Subcutaneous adipose tissue (tissue), 4 donors: ENCODE results near the gene TJP3. TPM values are rescaled to one million over a fixed set of nuclear protein-coding genes. Genes with fewer than 3 reads are reported as not detected.

Experiments
- CTCF ChIP-seq: fragments of 450-650 bp; IDR thresholded peaks from one replicate; pipeline ENCODE4 v1.5.1; 2016; ENCODE audit warnings: low read depth, mild to moderate bottlenecking, control low read depth, antibody characterized with exemption, moderate library complexity
- total RNA-seq, 4 donors: library from RNA; depleted of rRNA; stranded (reverse); fragments of >200 nt; gene quantifications; one replicate each; pipeline ENCODE4 v1.1.0, GENCODE V29; 2016

The TJP3 gene
- total RNA-seq, 4 donors from 2014 or later, result 0.22 TPM; not detected in 3

DNA sequence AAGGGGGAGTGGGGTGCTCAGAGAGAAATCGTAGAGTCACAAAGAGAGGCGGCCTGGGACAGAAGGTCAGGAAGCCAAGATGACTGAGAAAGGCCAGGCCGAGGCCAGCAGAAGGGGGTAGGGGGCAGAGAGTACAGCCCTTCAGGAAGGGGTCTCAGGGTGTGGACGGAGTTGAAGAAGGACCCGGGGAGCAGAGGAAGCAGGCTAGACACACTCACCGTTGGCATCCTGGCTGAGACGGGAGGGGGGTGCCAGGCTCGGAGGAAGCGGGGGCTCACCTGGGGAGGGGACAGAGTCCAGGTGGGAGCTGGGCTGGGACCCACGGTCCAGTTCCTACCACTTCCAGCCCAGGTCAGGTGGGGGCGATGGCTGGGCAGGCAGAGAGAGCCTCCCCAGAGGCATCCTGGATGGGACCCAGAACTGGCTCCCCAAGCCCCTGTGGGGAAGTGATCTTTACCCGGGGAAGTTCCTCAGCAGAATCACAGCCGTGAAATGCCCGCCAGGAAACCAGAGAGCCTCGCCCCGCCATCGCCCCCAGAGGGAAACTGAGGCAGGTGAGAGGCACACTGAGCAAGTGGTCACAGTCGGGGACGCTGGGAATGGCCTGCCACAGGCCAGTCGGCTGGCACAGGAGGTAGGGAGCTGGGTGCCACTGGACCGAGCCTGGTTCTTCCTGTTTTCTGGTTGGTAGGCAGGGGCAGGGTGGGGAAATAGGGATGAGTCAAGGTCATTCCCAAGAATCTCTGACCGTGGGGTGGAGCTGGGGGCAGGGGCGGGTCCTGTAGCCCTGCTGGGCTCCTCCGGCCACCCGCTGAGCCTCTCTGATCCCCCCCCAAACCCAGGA, 76.6 kb downstream of the TJP3 start:
- no peak for TF ChIP-seq CTCF

DNA sequence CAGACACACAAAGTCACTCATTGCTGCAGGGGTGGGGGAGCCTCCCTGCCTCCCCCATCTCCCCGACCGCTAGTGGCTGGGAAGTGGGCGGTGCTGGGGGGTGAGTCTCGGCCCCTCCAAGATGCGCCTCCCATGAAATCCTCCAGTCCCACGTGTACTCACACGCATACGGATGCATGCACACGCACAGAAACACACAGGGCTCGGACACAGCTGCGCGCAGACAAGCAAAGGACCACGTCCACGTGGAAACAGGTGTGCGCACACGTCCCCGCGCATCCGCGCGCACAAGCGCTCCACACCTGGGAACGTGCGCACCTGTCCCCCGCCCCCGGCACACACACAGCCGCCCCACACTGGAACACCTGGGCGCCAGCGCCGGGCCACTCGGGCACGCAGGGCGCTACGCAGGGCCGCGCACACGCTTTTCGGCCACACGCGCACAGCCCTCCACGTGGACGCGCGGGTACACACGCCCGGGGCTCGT, 77.3 kb downstream of the TJP3 start:
- no peak for TF ChIP-seq CTCF

DNA sequence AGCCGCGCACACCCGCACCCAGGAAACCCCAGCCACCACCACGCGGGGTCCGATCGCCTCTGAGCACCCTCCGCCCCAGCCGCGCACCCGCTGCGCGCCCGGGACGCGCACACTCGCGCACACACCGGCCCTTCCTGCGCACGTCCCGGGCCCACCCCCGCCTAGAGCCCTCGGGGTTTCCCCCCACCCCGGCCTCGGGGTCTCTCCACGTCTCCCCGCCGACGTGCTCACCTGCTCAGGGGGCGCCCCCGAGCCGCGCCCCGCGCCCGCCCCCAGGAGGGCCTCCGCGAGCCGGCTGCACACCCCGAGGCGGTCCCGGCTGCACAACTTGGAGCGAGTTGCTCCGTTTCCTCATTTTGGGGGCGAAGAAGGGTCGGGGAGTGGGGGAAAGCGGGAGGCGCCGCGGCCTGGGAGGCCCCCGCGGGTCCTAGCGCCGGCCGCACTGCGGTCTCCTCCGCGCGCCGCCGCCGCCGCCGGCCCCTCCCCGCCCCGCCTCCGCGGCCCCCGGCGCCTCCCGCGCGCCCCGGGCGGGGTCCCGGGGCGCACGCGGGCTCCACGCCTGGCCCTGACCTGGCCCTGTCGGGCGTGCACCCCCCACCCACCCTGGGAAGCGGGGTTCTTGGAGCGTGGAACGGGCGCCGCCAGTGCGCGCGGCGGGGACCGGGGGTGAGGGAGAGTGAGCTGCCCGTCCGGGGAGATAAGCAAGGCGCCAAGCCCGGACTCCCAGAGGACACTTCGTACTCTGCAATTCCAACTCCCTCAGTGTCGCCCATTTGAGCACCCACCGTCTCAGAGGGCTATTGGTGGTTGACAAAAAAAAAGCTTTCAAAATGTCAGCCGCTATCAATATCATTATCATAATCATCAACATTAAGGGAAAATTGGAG, 78.0 kb downstream of the TJP3 start, which contains the start of gene MATK:
Gene MATK, minus strand, starts transcription at position 444 of the 887 bp plus-strand sequence. CDS start 1,246 bp downstream, outside the sequence.
- TF ChIP-seq CTCF, result no peak

- no peak for TF ChIP-seq CTCF
Measured at GRCh38 chr19:3788996-3789778, 81.0 kb downstream of the TJP3 start.

DNA sequence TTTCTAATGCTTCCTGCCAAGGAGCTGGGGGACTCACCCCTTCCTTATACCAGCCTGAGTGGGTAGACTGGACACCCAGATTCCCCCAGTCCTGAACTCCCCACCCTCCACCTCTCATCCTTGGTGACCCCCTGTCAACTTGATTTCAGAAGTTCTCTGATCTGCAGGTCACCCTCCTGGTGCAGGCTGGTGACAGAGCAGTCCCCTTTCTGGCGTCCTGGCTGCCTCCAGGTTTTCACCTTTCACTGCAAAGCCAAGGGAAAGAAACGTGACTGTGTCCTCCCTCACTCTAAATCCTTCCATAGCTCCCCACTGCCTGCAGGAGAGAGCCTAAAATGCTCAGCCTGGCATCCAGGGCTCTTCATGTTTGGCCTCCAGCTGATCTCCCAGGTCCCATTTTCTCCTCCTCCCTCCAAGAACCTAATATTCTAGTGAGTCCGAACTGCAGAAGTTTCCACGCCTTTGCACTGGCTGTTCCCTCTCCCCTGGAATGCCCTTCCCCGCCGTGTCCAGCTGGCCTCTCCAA, 82.1 kb downstream of the TJP3 start:
- no peak for TF ChIP-seq CTCF

DNA sequence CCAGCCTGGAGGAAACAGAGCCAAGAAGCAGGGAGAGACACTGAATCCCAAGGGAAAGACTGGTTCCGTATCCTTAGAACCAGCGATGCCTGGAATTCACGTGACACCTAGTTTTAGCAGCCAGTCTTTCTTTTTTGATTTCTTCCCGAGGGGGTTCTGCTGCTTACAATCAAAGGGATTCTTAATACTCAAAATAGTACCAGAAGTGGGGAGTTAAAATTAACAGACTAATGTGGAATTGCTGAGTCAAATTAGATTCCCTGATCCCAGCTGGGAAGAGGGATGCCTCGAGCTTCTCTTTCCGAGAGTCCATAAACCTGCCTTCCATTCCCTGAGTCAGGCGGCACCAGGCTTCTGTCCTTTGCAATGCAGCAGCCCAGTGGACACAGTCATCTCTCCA, 82.8 kb downstream of the TJP3 start:
- no peak for TF ChIP-seq CTCF
